ENCODE results near the gene OOSP2.

Gene OOSP2

DNA sequence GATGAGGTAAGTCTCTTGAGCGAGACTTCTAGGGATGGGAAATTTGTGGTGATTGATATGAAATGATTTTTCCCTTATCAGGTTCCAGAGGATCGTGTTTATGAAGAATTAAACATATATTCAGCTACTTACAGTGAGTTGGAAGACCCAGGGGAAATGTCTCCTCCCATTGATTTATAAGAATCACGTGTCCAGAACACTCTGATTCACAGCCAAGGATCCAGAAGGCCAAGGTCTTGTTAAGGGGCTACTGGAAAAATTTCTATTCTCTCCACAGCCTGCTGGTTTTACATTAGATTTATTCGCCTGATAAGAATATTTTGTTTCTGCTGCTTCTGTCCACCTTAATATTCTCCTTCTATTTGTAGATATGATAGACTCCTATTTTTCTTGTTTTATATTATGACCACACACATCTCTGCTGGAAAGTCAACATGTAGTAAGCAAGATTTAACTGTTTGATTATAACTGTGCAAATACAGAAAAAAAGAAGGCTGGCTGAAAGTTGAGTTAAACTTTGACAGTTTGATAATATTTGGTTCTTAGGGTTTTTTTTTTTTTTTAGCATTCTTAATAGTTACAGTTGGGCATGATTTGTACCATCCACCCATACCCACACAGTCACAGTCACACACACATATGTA, 55.4 kb downstream of the OOSP2 start:
- TF ChIP-seq, protein P1, sequence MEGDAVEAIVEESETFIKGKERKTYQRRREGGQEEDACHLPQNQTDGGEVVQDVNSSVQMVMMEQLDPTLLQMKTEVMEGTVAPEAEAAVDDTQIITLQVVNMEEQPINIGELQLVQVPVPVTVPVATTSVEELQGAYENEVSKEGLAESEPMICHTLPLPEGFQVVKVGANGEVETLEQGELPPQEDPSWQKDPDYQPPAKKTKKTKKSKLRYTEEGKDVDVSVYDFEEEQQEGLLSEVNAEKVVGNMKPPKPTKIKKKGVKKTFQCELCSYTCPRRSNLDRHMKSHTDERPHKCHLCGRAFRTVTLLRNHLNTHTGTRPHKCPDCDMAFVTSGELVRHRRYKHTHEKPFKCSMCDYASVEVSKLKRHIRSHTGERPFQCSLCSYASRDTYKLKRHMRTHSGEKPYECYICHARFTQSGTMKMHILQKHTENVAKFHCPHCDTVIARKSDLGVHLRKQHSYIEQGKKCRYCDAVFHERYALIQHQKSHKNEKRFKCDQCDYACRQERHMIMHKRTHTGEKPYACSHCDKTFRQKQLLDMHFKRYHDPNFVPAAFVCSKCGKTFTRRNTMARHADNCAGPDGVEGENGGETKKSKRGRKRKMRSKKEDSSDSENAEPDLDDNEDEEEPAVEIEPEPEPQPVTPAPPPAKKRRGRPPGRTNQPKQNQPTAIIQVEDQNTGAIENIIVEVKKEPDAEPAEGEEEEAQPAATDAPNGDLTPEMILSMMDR (IDR thresholded peaks at IDR 0.05; ENCODE audit: control insufficient read depth, extremely low read depth, insufficient read depth): no peak
- H3K4me3 ChIP-seq (ENCODE audit: low read depth, low read length): no peak overlapping the region
- no peak for DNase-seq (ENCODE audit: low read depth)

DNA sequence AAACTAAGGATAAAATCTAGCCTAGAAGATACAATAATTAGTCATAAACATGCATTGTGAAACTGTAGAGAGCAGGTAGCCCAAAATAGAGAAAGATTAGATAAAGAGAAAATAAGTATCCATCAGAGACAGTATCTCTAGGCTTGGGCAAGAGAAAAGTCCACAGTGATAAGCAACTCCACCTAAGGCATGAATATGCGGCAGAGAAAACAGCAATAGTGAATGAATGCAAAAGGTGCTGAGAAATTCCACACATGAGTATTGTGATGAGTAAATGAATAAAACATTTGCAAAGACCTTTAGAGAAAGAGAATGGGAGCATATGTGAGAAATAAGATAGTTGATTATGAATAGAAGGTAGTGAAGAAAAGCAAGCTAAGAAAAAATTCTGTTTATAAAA, 57.0 kb downstream of the OOSP2 start:
- H3K4me3 ChIP-seq (ENCODE audit: low read depth, low read length): no peak overlapping the region
- TF ChIP-seq, protein P1 (IDR thresholded peaks at IDR 0.05; ENCODE audit: control insufficient read depth, extremely low read depth, insufficient read depth): no peak
- DNase-seq (ENCODE audit: low read depth): no peak
